T-cell (primary cell): ENCODE data around the gene USP3. TPM values are rescaled to one million over a fixed set of nuclear protein-coding genes. Genes with fewer than 3 reads are reported as not detected.
A peak's percentile ranks its signal among the peaks of the same experiment; 100 is the strongest.
"Not testable (repeated sequence)": the region's sequence is repeated elsewhere in the genome, so short reads cannot be mapped to it uniquely, and the experiment has no call there.

Experiments used
- ATAC-seq, 4 experiments: fragments of 200-7000 bp in 3 of 4; fragments of 150-1000 bp in 1 of 4; cut with Tn5 transposase; replicated peaks in 1 of 4; 1 replicate in 3 of 4; 2 replicates in 1 of 4; pipeline ENCODE4 v1.10.0; 2021; ENCODE audit warnings: moderate library complexity in 3 of 4, mild to moderate bottlenecking in 2 of 4, moderate number of reproducible peaks in 1 of 4
- CTCF ChIA-PET, 2 donors: fragments of 300-600 bp; sonication (Branson Sonifier 250); formaldehyde crosslinking; loops; one replicate each; lab custom pipeline; 2022; ENCODE audit warnings: antibody characterized with exemption in 2 of 2; lab: Charles Lee
- POLR2A ChIA-PET, 2 donors: fragments of 300-600 bp; sonication (Branson Sonifier 250); formaldehyde crosslinking; loops; one replicate each; lab custom pipeline; 2022; ENCODE audit warnings: antibody characterized with exemption in 2 of 2; lab: Charles Lee
- DNase-seq, 35 experiments: peaks; one replicate each; pipeline versions ENCODE4 v3.0.0 to v3.0.0-alpha.2; 2013 to 2023
- H3K27ac ChIP-seq: one replicate; pipeline ENCODE4 v1.5.1; 2013; ENCODE audit warnings: low read length
- H3K27me3 ChIP-seq, 2 experiments: replicated peaks in 1 of 2; 1 replicate in 1 of 2; 2 replicates in 1 of 2; pipeline versions ENCODE4 v1.6.1 to v1.7.0; 2013; ENCODE audit warnings: low read length in 1 of 2, mixed read lengths in 1 of 2; ENCODE audit not compliant: control insufficient read depth in 2 of 2, insufficient read depth in 2 of 2; ENCODE audit errors: extremely low read depth in 1 of 2
- H3K36me3 ChIP-seq, 2 donors: 1 replicate in 1 of 2; 2 replicates in 1 of 2; pipeline versions ENCODE4 v1.6.1 to v1.7.0; 2013; ENCODE audit warnings: low read length in 1 of 2; ENCODE audit not compliant: control insufficient read depth in 2 of 2, insufficient read depth in 1 of 2; ENCODE audit errors: extremely low read depth in 1 of 2
- H3K4me1 ChIP-seq, 2 experiments: 1 replicate in 1 of 2; 2 replicates in 1 of 2; pipeline versions ENCODE4 v1.6.1 to v1.7.0; 2013; ENCODE audit warnings: low read length in 2 of 2, mixed read lengths in 1 of 2; ENCODE audit not compliant: insufficient read depth in 2 of 2, control insufficient read depth in 1 of 2; ENCODE audit errors: extremely low read depth in 1 of 2
- H3K4me3 ChIP-seq, 2 donors: 1 replicate in 1 of 2; 2 replicates in 1 of 2; pipeline versions ENCODE4 v1.5.1 to v1.7.0; 2013; ENCODE audit warnings: mild to moderate bottlenecking in 2 of 2, low read length in 1 of 2, moderate library complexity in 1 of 2; ENCODE audit not compliant: control insufficient read depth in 1 of 2; ENCODE audit errors: extremely low read depth in 1 of 2
- H3K9me3 ChIP-seq: 2 replicates; pipeline ENCODE4 v1.7.0; 2013
- H3K27ac Mint-ChIP-seq, 2 donors: one replicate each; pipeline ENCODE4 v1.8.0; 2020 to 2021; ENCODE audit warnings: mild to moderate bottlenecking in 2 of 2, mixed read lengths in 2 of 2
- H3K27me3 Mint-ChIP-seq, 2 donors: one replicate each; pipeline ENCODE4 v1.8.0; 2021 to 2022; ENCODE audit warnings: mixed read lengths in 2 of 2
- H3K36me3 Mint-ChIP-seq: one replicate; pipeline ENCODE4 v1.8.0; 2021; ENCODE audit warnings: mixed read lengths
- H3K4me1 Mint-ChIP-seq, 3 donors: one replicate each; pipeline ENCODE4 v1.8.0; 2020 to 2022; ENCODE audit warnings: mixed read lengths in 3 of 3, mild to moderate bottlenecking in 1 of 3
- H3K4me3 Mint-ChIP-seq, 3 donors: one replicate each; pipeline ENCODE4 v1.8.0; 2020 to 2022; ENCODE audit warnings: mild to moderate bottlenecking in 3 of 3, mixed read lengths in 3 of 3, moderate library complexity in 3 of 3
- H3K9me3 Mint-ChIP-seq, 3 donors: one replicate each; pipeline ENCODE4 v1.8.0; 2020 to 2022; ENCODE audit warnings: mixed read lengths in 3 of 3
- WGBS: methylation state at CpG from one replicate; pipeline ENCODE4 v1.1.5; 2013; ENCODE audit warnings: missing lambda C conversion rate; ENCODE audit not compliant: insufficient coverage; 5-methylcytosine and 5-hydroxymethylcytosine counted together
- total RNA-seq, 35 experiments: library from RNA in 6 of 35; stranded (reverse) in 6 of 35; fragments of 120-200 nt in 1 of 35; gene quantifications; one replicate each; pipeline versions ENCODE4 v1.2.1 to v1.2.4 and lab custom pipeline; 2013 to 2026

The USP3 gene
- total RNA-seq, 5 donors from 2014 or later (not counting 1 experiment from before 2014, with no cell fraction given), result 123 to 265 (median 130) TPM

DNA sequence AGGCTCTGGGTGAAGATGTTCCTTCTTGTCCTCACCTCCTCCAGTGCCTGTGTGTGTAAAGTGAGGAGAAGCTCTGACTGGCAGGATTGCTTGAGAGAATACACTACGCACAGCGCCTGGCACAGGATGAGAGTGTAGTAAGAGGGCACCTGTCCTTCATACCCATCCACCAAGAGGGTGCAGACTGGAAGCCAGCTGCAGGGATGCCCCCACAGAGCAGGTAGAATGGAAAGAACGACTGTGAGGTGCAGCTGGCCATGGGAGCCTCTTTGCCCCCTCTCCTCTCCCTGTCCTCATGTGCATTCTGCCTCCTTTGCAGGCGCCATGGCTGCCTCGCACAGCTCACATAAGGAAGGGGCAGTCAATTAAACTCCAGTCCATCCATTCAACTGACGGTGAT is 105.1 kb downstream of the USP3 start:
- no peaks in the 10 kb centered on the region for H3K9me3 Mint-ChIP-seq
- Histone ChIP-seq H3K9me3 (no peaks in the 10 kb centered on the region), H3K27me3 (no peaks in the 10 kb centered on the region), H3K36me3 (peaks cover 19 to 62% of the 10 kb centered on the region in 2 donors), H3K27ac (peak overlapping the region; percentile 3), H3K4me1 (peaks cover 23 to 41% of the 10 kb centered on the region in 2 experiments), H3K4me3 (no peak overlapping the region)
- DNase-seq, result no peak
- no peaks in the 10 kb centered on the region for H3K27me3 Mint-ChIP-seq
- CTCF ChIA-PET, result interaction anchor here (0.5 to 1.8 kb wide), 24 partner anchors 7 to 1084 kb away, joined by 3 to 14 read pairs (median 4); partner anchors contain the start of gene DAPK2 (in 1 of the 2)
- peaks cover 40% of the 10 kb centered on the region for H3K36me3 Mint-ChIP-seq
- no peak overlapping the region for H3K4me3 Mint-ChIP-seq
- peak overlapping the region; percentile 24 to 47 for H3K27ac Mint-ChIP-seq
- peaks cover 42 to 60% (median 49%) of the 10 kb centered on the region in 3 donors for H3K4me1 Mint-ChIP-seq
- 100% methylated on average over 1 of the region's 6 CpGs for WGBS
- POLR2A ChIA-PET, result interaction anchor here in 1 of 2 donors (0.6 to 1.0 kb wide), 3 partner anchors 21 to 501 kb away, joined by 3 to 4 read pairs (median 3); no protein-coding TSS in a partner anchor
- no peak for ATAC-seq

GRCh38 chr15:63610209-63610841 is 105.9 kb downstream of the USP3 start:
- ATAC-seq (peak; percentile 80 to 82 (median 81)), DNase-seq (peak; percentile 27 to 84 (median 66))
- Histone ChIP-seq H3K4me1 (peaks cover 19 to 34% of the 10 kb centered on the region in 2 experiments), H3K36me3 (peaks cover 22 to 68% of the 10 kb centered on the region in 2 donors), H3K9me3 (no peaks in the 10 kb centered on the region), H3K27ac (peak overlapping the region; percentile 79), H3K4me3 (no peak overlapping the region), H3K27me3 (no peaks in the 10 kb centered on the region)
- CTCF ChIA-PET, result interaction anchor here (0.5 to 1.8 kb wide), 25 partner anchors 8 to 1083 kb away, joined by 3 to 14 read pairs (median 4); partner anchors contain the start of gene DAPK2 (in 1 of the 2)
- peak overlapping the region in 1 of 3 donors; percentile 24 for H3K4me3 Mint-ChIP-seq
- H3K9me3 Mint-ChIP-seq, result no peaks in the 10 kb centered on the region
- H3K4me1 Mint-ChIP-seq, result peaks cover 35 to 51% (median 44%) of the 10 kb centered on the region in 3 donors
- POLR2A ChIA-PET, result interaction anchor here (0.7 to 1.0 kb wide), 3 partner anchors 16 to 500 kb away, joined by 3 to 7 read pairs (median 4); no protein-coding TSS in a partner anchor
- H3K36me3 Mint-ChIP-seq, result peaks cover 47% of the 10 kb centered on the region
- no peaks in the 10 kb centered on the region for H3K27me3 Mint-ChIP-seq
- WGBS, result 10% methylated on average over 1 of the region's 6 CpGs
- peak overlapping the region; percentile 96 to 98 for H3K27ac Mint-ChIP-seq

GRCh38 chr15:63611177-63611576 is 106.8 kb downstream of the USP3 start:
- H3K27ac Mint-ChIP-seq, result peak overlapping the region; percentile 96 to 98
- H3K4me1 Mint-ChIP-seq, result peaks cover 27 to 42% (median 35%) of the 10 kb centered on the region in 3 donors
- Histone ChIP-seq H3K4me3 (no peak overlapping the region), H3K9me3 (no peaks in the 10 kb centered on the region), H3K36me3 (peaks cover 23 to 70% of the 10 kb centered on the region in 2 donors), H3K27ac (peak overlapping the region; percentile 79), H3K27me3 (no peaks in the 10 kb centered on the region), H3K4me1 (peaks cover 13 to 26% of the 10 kb centered on the region in 2 experiments)
- H3K36me3 Mint-ChIP-seq, result peaks cover 54% of the 10 kb centered on the region
- ChIA-PET POLR2A (no interaction called here), CTCF (interaction anchor here (0.6 to 1.8 kb wide), 5 partner anchors 9 to 453 kb away, joined by 3 to 14 read pairs (median 7); no protein-coding TSS in a partner anchor)
- no peak for ATAC-seq
- no peaks in the 10 kb centered on the region for H3K9me3 Mint-ChIP-seq
- no peak for DNase-seq
- H3K4me3 Mint-ChIP-seq, result peak overlapping the region in 1 of 3 donors; percentile 24
- no peaks in the 10 kb centered on the region for H3K27me3 Mint-ChIP-seq
- WGBS, result 96% methylated on average over 2 of the region's 3 CpGs

GRCh38 chr15:63612300-63612699 is 107.9 kb downstream of the USP3 start:
- Histone ChIP-seq H3K27me3 (no peaks in the 10 kb centered on the region), H3K36me3 (peaks cover 23 to 73% of the 10 kb centered on the region in 2 donors), H3K4me3 (no peak overlapping the region), H3K9me3 (no peaks in the 10 kb centered on the region), H3K4me1 (peaks cover 8 to 18% of the 10 kb centered on the region in 2 experiments), H3K27ac (no peak overlapping the region)
- Mint-ChIP-seq H3K36me3 (peaks cover 61% of the 10 kb centered on the region), H3K9me3 (no peaks in the 10 kb centered on the region), H3K27ac (peak overlapping the region; percentile 73 to 96), H3K4me3 (no peak overlapping the region), H3K27me3 (no peaks in the 10 kb centered on the region), H3K4me1 (peaks cover 21 to 35% (median 30%) of the 10 kb centered on the region in 3 donors)
- DNase-seq, result no peak
- CTCF ChIA-PET, result no interaction called here
- no peak for ATAC-seq
- 97% methylated on average over 15 of the region's 15 CpGs for WGBS
- POLR2A ChIA-PET, result no interaction called here

GRCh38 chr15:63615935-63616334 is 111.5 kb downstream of the USP3 start:
- ChIA-PET POLR2A (no interaction called here), CTCF (no interaction called here)
- Mint-ChIP-seq H3K27me3 (no peaks in the 10 kb centered on the region), H3K36me3 (peaks cover 53% of the 10 kb centered on the region), H3K4me1 (peaks cover 7 to 14% (median 11%) of the 10 kb centered on the region in 3 donors), H3K27ac (peak overlapping the region in 1 of 2 donors; percentile 1), H3K4me3 (no peak overlapping the region), H3K9me3 (no peaks in the 10 kb centered on the region)
- no peak overlapping the region for H3K27ac ChIP-seq
- ATAC-seq, result no peak
- peaks cover 13 to 44% of the 10 kb centered on the region in 2 donors for H3K36me3 ChIP-seq
- 100% methylated on average over 1 of the region's 3 CpGs for WGBS
- peaks cover 0 to 5% of the 10 kb centered on the region in 2 experiments for H3K4me1 ChIP-seq
- no peak for DNase-seq
- H3K27me3 ChIP-seq, result no peaks in the 10 kb centered on the region
- H3K9me3 ChIP-seq, result no peaks in the 10 kb centered on the region
- no peak overlapping the region for H3K4me3 ChIP-seq

- Mint-ChIP-seq H3K27ac (peak overlapping the region; percentile 48 to 57), H3K36me3 (peaks cover 55% of the 10 kb centered on the region)
- peaks cover 8 to 37% of the 10 kb centered on the region in 2 donors for H3K36me3 ChIP-seq
- H3K4me3 ChIP-seq, H3K27me3 Mint-ChIP-seq, DNase-seq, H3K9me3 Mint-ChIP-seq, H3K4me3 Mint-ChIP-seq, H3K9me3 ChIP-seq, H3K4me1 ChIP-seq, ATAC-seq, H3K27ac ChIP-seq, H3K27me3 ChIP-seq, POLR2A ChIA-PET, CTCF ChIA-PET, H3K4me1 Mint-ChIP-seq: not testable (repeated sequence)
- no CpG with 5 or more reads among the region's 4 CpGs for WGBS
These were observed 112.8 kb downstream of the USP3 start for GRCh38 chr15:63617147-63617546.
